ENCODE measurements around the gene CENPX. TPM values are rescaled to one million over a fixed set of nuclear protein-coding genes. Genes with fewer than 3 reads are reported as not detected.

Gene CENPX
- total RNA-seq, 2 donors from 2014 or later, result 16.5 to 24.4 TPM

DNA sequence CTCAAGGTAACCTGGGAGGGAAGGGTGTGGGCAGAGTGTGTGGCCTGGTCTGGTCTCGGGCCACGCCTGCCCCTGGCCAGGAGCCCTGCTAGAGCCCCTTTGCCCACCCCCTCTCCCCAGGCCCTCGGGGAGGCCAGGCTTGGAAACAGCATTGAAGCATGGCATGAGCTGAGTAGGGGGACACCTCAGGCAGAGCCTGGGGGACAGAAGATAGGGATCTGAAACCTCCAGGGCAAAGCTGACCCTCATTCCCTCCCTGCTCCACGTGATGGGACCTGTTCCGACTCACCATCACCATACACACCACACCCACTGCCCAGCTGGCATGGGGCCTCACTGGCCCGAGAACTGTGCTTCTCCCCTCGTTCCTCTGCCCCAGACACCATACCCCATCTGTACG, 26.4 kb upstream of the CENPX start:
- TF ChIP-seq POLR2A (IDR thresholded peaks at IDR 0.05), result no peak
- TF ChIP-seq, protein P1, sequence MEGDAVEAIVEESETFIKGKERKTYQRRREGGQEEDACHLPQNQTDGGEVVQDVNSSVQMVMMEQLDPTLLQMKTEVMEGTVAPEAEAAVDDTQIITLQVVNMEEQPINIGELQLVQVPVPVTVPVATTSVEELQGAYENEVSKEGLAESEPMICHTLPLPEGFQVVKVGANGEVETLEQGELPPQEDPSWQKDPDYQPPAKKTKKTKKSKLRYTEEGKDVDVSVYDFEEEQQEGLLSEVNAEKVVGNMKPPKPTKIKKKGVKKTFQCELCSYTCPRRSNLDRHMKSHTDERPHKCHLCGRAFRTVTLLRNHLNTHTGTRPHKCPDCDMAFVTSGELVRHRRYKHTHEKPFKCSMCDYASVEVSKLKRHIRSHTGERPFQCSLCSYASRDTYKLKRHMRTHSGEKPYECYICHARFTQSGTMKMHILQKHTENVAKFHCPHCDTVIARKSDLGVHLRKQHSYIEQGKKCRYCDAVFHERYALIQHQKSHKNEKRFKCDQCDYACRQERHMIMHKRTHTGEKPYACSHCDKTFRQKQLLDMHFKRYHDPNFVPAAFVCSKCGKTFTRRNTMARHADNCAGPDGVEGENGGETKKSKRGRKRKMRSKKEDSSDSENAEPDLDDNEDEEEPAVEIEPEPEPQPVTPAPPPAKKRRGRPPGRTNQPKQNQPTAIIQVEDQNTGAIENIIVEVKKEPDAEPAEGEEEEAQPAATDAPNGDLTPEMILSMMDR (IDR thresholded peaks at IDR 0.05), result no peak
- no peaks in the 10 kb centered on the region for H3K36me3 ChIP-seq (replicated peaks in 1 of 2; ENCODE audit: insufficient read depth in 1 of 2, low read depth in 2 of 2)
- intact Hi-C loops (cut with DNase I), result no loop called here
- no peak overlapping the region for H3K4me3 ChIP-seq
- no peak for ATAC-seq
- no peaks in the 10 kb centered on the region for H3K27me3 ChIP-seq
- H3K27ac ChIP-seq, result no peak overlapping the region
- no peaks in the 10 kb centered on the region for H3K9me3 ChIP-seq
- H3K4me1 ChIP-seq, result peaks cover 38% of the 10 kb centered on the region
- WGBS, 2 donors, result 79 to 82% methylated on average over 6 to 8 of the region's 8 CpGs
- DNase-seq, result no peak

DNA sequence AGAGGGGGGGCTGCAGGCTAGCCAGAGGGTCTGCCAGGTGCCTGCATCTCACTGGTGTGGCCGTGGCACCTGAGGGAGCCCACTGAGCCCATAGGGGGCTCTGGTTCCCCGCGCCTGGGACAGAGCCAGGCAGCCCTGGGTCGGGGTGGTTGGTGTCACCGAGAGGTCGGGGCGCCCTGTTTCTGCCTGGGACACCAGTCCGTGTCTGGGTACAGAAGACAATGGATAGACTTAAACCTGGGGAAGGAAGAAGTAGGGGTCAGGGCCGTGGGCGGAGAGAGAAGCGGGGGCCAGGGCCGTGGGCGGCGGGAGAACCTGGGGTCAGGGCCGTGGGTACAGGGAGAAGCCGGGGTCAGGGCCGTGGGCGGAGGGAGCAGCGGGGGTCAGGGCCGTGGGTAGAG, 25.9 kb upstream of the CENPX start:
- 86 to 87% methylated on average over 19 to 20 of the region's 20 CpGs for WGBS, 2 donors
- Histone ChIP-seq H3K9me3 (no peaks in the 10 kb centered on the region), H3K36me3 (replicated peaks in 1 of 2; ENCODE audit: insufficient read depth in 1 of 2, low read depth in 2 of 2) (no peaks in the 10 kb centered on the region), H3K4me3 (no peak overlapping the region), H3K4me1 (peaks cover 34% of the 10 kb centered on the region), H3K27me3 (no peaks in the 10 kb centered on the region), H3K27ac (no peak overlapping the region)
- TF ChIP-seq, protein P1 (IDR thresholded peaks at IDR 0.05), result no peak
- TF ChIP-seq POLR2A (IDR thresholded peaks at IDR 0.05), result no peak
- DNase-seq (no peak), ATAC-seq (no peak)
- intact Hi-C loops (cut with DNase I), result no loop called here

DNA sequence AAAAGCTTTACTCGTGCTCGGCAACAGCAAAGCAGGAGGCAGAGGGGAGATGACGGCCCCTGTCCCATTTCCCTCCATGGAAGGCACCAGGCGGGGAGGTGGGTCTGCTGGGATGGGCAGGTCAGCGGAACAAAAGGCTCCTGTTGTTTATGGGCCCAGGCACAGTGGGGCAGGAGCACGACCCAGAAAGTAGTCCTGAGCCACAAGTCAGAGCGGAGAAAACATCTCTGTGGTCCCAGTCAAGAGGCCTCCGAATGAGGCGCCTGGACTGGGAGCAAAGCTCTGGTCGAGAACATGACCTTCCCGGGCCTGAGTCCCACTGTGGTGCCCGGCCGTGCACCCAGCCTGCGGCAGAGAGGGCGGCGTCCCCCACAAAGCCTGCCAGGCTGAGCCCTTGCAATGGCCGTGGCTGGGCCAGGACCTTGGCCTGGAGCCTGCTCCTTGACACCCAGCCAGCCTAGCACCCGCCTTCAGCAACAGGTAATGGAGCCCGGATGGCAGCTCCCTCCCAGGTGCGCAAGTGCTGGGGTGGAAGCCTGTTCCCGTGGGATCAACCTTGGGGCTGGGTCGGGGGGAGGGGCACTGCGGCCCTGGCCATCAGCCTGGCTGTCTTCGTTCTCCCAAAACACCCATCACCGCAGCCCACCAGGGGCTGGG, 25.4 kb upstream of the CENPX start:
- H3K4me1 ChIP-seq, result peaks cover 29% of the 10 kb centered on the region
- no peaks in the 10 kb centered on the region for H3K36me3 ChIP-seq (replicated peaks in 1 of 2; ENCODE audit: insufficient read depth in 1 of 2, low read depth in 2 of 2)
- no peak overlapping the region for H3K4me3 ChIP-seq
- no peak overlapping the region for H3K27ac ChIP-seq
- no peak for TF ChIP-seq POLR2A (IDR thresholded peaks at IDR 0.05)
- intact Hi-C loops (cut with DNase I), result no loop called here
- DNase-seq (no peak), ATAC-seq (no peak)
- WGBS, 2 donors, result 81 to 91% methylated on average over 9 to 21 of the region's 25 CpGs
- H3K27me3 ChIP-seq, result no peaks in the 10 kb centered on the region
- H3K9me3 ChIP-seq, result no peaks in the 10 kb centered on the region

DNA sequence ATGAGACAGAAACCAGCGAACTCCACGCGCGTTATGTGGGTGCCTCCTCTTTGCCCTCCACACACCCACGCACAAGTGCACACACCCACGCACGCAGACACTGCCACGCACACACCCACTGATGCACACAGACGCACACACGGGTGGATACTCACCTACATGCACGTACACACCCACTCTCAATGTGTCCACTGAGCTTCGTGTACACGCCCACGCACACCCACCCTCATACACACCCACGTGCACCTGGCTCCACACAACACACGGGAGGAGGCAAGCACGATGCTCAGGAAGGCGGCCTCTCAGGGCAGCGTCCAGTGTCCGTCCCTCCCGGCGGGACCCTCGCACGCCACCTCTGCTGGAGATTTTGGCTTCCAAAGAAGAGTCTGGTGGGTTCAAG, 24.7 kb upstream of the CENPX start:
- ATAC-seq (no peak), DNase-seq (no peak)
- Histone ChIP-seq H3K4me1 (peaks cover 22% of the 10 kb centered on the region), H3K36me3 (replicated peaks in 1 of 2; ENCODE audit: insufficient read depth in 1 of 2, low read depth in 2 of 2) (no peaks in the 10 kb centered on the region), H3K4me3 (no peak overlapping the region), H3K27ac (no peak overlapping the region), H3K9me3 (no peaks in the 10 kb centered on the region), H3K27me3 (no peaks in the 10 kb centered on the region)
- TF ChIP-seq, protein P1 (IDR thresholded peaks at IDR 0.05), result no peak
- no peak for TF ChIP-seq POLR2A (IDR thresholded peaks at IDR 0.05)
- intact Hi-C loops (cut with DNase I), result no loop called here
- 88 to 90% methylated on average over 21 to 24 of the region's 24 CpGs for WGBS, 2 donors

DNA sequence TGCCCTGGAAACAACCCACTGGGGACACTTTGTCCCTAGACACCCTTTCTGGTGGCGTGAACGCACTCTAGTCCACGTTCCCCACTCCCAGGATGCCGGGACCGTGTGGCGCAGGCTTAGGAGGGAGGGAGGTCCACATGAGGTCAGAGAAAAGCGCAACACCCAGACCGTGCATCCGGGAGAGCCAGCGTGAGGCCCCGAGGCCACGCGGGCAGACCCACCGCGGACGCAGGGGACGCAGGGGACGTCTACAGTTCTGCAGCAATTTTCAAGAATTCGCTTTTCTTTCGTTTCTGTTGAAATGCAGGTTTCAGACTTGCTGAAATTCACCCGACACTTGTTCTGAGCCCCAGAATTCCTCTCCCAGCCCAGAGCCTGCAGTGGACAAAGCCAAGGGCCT, 24.2 kb upstream of the CENPX start:
- intact Hi-C loops (cut with DNase I), result no loop called here
- Histone ChIP-seq H3K27me3 (no peaks in the 10 kb centered on the region), H3K27ac (no peak overlapping the region), H3K4me3 (no peak overlapping the region), H3K36me3 (replicated peaks in 1 of 2; ENCODE audit: insufficient read depth in 1 of 2, low read depth in 2 of 2) (no peaks in the 10 kb centered on the region), H3K9me3 (no peaks in the 10 kb centered on the region), H3K4me1 (peaks cover 20% of the 10 kb centered on the region)
- DNase-seq, result no peak
- no peak for ATAC-seq
- 92 to 95% methylated on average over 21 of the region's 21 CpGs for WGBS, 2 donors
- no peak for TF ChIP-seq POLR2A (IDR thresholded peaks at IDR 0.05)
- TF ChIP-seq, protein P1 (IDR thresholded peaks at IDR 0.05), result no peak

All from body of pancreas (tissue), 4 donors.